ENCODE results near the gene C11orf87. TPM values are rescaled to one million over a fixed set of nuclear protein-coding genes. Genes with fewer than 3 reads are reported as not detected.

C11orf87 gene
- polyA plus RNA-seq, 1 experiment: 0.11 TPM

DNA sequence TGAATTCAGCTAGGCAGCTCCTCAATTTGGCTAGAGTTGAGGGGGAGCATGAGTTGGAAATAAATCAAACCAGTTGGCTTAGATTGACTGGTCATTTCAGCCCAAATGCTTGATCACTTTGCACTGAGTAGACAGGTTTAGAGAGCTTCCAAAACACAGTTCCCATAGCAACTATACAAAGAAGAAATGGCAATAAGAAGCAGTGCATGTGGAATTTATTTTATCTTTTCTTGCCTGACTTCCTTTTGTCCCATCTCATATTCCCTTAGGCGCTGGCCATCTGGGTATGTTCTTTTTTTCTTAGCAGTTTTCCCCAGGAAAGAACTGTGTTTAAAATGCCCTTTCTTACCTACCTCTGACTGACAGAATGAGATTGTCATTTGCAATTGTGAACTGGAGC, 38.7 kb upstream of the C11orf87 start:
- no peak overlapping the region for H3K4me3 ChIP-seq (ENCODE audit: low read depth, low read length)
- TF ChIP-seq, protein P1, sequence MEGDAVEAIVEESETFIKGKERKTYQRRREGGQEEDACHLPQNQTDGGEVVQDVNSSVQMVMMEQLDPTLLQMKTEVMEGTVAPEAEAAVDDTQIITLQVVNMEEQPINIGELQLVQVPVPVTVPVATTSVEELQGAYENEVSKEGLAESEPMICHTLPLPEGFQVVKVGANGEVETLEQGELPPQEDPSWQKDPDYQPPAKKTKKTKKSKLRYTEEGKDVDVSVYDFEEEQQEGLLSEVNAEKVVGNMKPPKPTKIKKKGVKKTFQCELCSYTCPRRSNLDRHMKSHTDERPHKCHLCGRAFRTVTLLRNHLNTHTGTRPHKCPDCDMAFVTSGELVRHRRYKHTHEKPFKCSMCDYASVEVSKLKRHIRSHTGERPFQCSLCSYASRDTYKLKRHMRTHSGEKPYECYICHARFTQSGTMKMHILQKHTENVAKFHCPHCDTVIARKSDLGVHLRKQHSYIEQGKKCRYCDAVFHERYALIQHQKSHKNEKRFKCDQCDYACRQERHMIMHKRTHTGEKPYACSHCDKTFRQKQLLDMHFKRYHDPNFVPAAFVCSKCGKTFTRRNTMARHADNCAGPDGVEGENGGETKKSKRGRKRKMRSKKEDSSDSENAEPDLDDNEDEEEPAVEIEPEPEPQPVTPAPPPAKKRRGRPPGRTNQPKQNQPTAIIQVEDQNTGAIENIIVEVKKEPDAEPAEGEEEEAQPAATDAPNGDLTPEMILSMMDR (IDR thresholded peaks at IDR 0.05; ENCODE audit: insufficient read depth, low read depth, low read length): no peak
- DNase-seq (ENCODE audit: low read depth): no peak
- H3K27me3 ChIP-seq (ENCODE audit: control insufficient read depth, insufficient read depth, low read length): no peaks in the 10 kb centered on the region
- CTCF ChIA-PET: no interaction called here
- POLR2A ChIA-PET: no interaction called here
- no peaks in the 10 kb centered on the region for H3K36me3 ChIP-seq (ENCODE audit: control insufficient read depth, insufficient read depth, low read length)

DNA sequence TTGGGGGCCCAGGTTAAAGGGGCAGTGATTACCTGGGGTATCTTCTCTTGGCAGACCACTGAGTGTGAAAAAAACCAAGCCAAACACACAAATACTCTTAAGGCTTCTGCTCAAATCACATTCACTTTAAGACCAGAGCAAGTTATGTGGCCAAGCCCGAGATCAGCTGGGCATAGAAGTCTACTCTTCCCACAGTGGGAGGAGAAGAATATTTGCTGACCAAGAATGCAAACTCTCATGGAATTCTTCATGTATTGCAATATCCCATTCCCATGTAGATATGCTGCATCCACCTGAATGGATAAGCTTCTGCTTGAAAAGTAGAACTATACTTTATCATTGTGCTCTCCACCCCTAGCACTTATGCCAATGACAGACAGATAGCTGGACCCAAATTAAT, 37.1 kb upstream of the C11orf87 start:
- TF ChIP-seq, protein P1 (IDR thresholded peaks at IDR 0.05; ENCODE audit: insufficient read depth, low read depth, low read length): no peak
- H3K36me3 ChIP-seq (ENCODE audit: control insufficient read depth, insufficient read depth, low read length): no peaks in the 10 kb centered on the region
- no peak overlapping the region for H3K4me3 ChIP-seq (ENCODE audit: low read depth, low read length)
- DNase-seq (ENCODE audit: low read depth): no peak
- H3K27me3 ChIP-seq (ENCODE audit: control insufficient read depth, insufficient read depth, low read length): 0 out of 2 replicates have a peak, but pooled peaks cover 1% of the 10 kb centered on the region
- POLR2A ChIA-PET: no interaction called here
- CTCF ChIA-PET: no interaction called here

DNA sequence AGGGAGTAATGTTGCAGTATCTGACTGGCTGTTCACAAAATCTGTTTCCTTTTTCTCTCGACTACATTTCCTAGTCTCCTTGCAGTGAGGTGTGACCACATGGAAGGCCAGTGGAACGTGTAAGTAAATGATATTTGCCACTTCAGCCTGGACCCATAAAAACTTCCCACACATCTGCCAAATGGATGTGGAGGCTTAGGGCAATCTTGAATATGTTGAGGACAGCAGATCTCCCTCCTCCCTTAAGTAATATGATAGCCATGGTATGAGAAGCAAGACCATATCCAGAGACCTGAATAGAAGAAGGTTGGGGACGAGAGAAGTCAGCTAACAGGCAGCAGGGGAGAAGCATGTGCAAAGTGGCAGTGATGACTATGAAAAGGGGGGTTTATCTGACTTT, 33.0 kb upstream of the C11orf87 start:
- Histone ChIP-seq H3K27me3 (ENCODE audit: control insufficient read depth, insufficient read depth, low read length) (0 out of 2 replicates have a peak, but pooled peaks cover 1% of the 10 kb centered on the region), H3K4me3 (ENCODE audit: low read depth, low read length) (no peak overlapping the region), H3K36me3 (ENCODE audit: control insufficient read depth, insufficient read depth, low read length) (no peaks in the 10 kb centered on the region)
- DNase-seq (ENCODE audit: low read depth): no peak
- CTCF ChIA-PET: no interaction called here
- POLR2A ChIA-PET: no interaction called here
- TF ChIP-seq, protein P1 (IDR thresholded peaks at IDR 0.05; ENCODE audit: insufficient read depth, low read depth, low read length): no peak

DNA sequence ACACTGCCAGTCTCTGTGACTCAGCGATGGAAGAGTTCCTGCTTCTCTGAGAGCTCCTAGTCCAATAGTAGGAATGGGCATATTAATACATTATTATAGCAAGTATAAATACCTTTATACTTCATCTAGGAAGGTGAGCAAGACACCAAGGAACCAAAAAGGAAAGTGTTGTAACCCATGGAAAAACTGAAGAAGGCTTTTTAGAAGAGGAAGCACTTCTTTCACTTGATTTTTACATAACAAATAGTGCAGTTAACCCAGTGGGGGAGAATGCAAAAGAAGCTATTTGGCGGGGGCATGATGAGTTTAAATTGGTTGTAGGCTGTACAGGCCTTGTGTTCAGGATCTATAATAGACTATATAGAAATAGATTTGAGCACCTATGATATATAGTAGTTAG, 31.2 kb upstream of the C11orf87 start:
- no peaks in the 10 kb centered on the region for H3K36me3 ChIP-seq (ENCODE audit: control insufficient read depth, insufficient read depth, low read length)
- TF ChIP-seq, protein P1 (IDR thresholded peaks at IDR 0.05; ENCODE audit: insufficient read depth, low read depth, low read length): no peak
- ChIA-PET CTCF (no interaction called here), POLR2A (no interaction called here)
- no peak for DNase-seq (ENCODE audit: low read depth)
- no peak overlapping the region for H3K4me3 ChIP-seq (ENCODE audit: low read depth, low read length)
- 0 out of 2 replicates have a peak, but pooled peaks cover 1% of the 10 kb centered on the region for H3K27me3 ChIP-seq (ENCODE audit: control insufficient read depth, insufficient read depth, low read length)

DNA sequence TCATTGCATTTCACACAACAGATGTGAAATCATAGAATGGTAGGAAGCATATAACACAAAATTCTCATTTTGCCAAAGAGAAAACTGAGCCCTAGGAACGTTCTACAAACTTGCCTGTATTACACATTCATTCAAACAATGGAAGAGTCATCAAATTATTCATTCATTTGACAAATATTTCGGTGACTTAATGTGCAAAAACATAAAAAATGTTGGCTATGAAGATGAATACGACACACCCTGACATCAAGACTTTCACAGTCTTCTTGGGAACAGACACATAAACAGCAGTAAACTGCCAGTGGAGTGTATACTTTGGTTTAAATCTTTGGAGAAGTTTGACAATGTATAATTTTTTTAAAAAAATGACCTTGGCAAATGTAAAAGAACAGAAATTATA, 20.4 kb upstream of the C11orf87 start:
- ChIA-PET POLR2A (no interaction called here), CTCF (no interaction called here)
- DNase-seq (ENCODE audit: low read depth): no peak
- no peaks in the 10 kb centered on the region for H3K27me3 ChIP-seq (ENCODE audit: control insufficient read depth, insufficient read depth, low read length)
- H3K4me3 ChIP-seq (ENCODE audit: low read depth, low read length): no peak overlapping the region
- H3K36me3 ChIP-seq (ENCODE audit: control insufficient read depth, insufficient read depth, low read length): no peaks in the 10 kb centered on the region
- TF ChIP-seq, protein P1 (IDR thresholded peaks at IDR 0.05; ENCODE audit: insufficient read depth, low read depth, low read length): no peak

Data from BJ (cell line).